ENCODE data around the gene IFT81. TPM values are rescaled to one million over a fixed set of nuclear protein-coding genes. Genes with fewer than 3 reads are reported as not detected.
A peak's percentile ranks its signal among the peaks of the same experiment; 100 is the strongest.

The IFT81 gene
- 18.7 TPM for total RNA-seq (ENCODE audit: unreplicated experiment)
- long read RNA-seq, partial matches to known transcripts: 7 of 12 reads
- long read RNA-seq, other reads (novel, unspliced or antisense): 2 of 12 reads

GRCh38 chr12:110124269-110124995 lies at the start of gene IFT81:
IFT81 (plus strand) TSS chr12:110124357; CDS start chr12:110127381, 3,024 bp downstream.
- H3K36me3 Mint-ChIP-seq (ENCODE audit: low read depth, unreplicated experiment): peaks cover 4% of the 10 kb centered on the region
- peak within 1 kb of the TSS; percentile 96 for H3K4me3 Mint-ChIP-seq (ENCODE audit: unreplicated experiment)
- H3K27ac Mint-ChIP-seq (ENCODE audit: unreplicated experiment): peak within 1 kb of the TSS; percentile 98
- H3K9me3 Mint-ChIP-seq (ENCODE audit: unreplicated experiment): no peaks in the 10 kb centered on the region
- TF ChIP-seq, protein P1, sequence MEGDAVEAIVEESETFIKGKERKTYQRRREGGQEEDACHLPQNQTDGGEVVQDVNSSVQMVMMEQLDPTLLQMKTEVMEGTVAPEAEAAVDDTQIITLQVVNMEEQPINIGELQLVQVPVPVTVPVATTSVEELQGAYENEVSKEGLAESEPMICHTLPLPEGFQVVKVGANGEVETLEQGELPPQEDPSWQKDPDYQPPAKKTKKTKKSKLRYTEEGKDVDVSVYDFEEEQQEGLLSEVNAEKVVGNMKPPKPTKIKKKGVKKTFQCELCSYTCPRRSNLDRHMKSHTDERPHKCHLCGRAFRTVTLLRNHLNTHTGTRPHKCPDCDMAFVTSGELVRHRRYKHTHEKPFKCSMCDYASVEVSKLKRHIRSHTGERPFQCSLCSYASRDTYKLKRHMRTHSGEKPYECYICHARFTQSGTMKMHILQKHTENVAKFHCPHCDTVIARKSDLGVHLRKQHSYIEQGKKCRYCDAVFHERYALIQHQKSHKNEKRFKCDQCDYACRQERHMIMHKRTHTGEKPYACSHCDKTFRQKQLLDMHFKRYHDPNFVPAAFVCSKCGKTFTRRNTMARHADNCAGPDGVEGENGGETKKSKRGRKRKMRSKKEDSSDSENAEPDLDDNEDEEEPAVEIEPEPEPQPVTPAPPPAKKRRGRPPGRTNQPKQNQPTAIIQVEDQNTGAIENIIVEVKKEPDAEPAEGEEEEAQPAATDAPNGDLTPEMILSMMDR (IDR thresholded peaks at IDR 0.05; ENCODE audit: unreplicated experiment): no peak
- peaks cover 13% of the 10 kb centered on the region for H3K27me3 Mint-ChIP-seq (ENCODE audit: unreplicated experiment)
- peaks cover 31% of the 10 kb centered on the region for H3K4me1 Mint-ChIP-seq (ENCODE audit: unreplicated experiment)
- peak; percentile 99 for DNase-seq (ENCODE audit: low spot score)

DNA sequence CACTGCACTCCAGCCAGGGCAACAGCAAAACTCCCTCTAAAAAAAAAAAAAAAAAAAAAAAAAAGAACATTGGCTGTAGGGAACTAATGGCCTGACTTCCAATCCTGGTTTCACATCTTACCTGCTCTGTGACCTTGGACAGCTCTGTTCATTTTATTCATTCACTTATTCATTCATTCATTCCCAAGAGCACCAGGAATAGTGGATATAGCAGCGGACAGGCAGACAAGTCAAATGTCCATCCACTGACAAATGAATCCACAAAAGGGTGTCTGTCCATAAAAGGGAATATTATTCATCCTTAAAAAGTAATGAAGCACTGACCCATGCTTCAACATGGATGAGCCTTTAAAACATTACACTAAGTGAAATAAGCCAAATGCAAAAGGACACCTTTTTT lies 48.3 kb upstream of the IFT81 start:
- Mint-ChIP-seq H3K27ac (ENCODE audit: unreplicated experiment) (no peak overlapping the region), H3K4me3 (ENCODE audit: unreplicated experiment) (no peak overlapping the region), H3K4me1 (ENCODE audit: unreplicated experiment) (peaks cover 19% of the 10 kb centered on the region), H3K9me3 (ENCODE audit: unreplicated experiment) (no peaks in the 10 kb centered on the region), H3K27me3 (ENCODE audit: unreplicated experiment) (peaks cover 10% of the 10 kb centered on the region), H3K36me3 (ENCODE audit: low read depth, unreplicated experiment) (peaks cover 3% of the 10 kb centered on the region)
- TF ChIP-seq, protein P1 (IDR thresholded peaks at IDR 0.05; ENCODE audit: unreplicated experiment): no peak
- DNase-seq (ENCODE audit: low spot score): no peak

DNA sequence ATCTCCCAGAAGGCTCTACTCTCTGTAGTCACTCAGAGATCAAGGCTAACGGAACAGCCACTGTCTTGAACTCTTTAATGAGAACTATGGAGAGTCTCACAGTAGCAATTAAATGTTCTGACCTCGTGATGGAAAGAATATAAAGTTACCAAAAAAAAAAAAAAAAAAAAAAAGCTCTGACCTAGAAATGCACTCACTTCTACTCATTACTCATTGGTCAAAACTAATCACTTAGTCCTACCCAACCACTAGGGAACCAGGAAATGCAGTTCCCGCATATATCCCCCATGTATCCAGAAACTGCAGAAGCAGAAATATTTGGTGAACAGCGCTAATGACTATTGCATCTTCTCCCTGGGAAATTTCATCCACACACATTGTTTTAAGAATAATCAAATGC lies 46.4 kb upstream of the IFT81 start:
- H3K9me3 Mint-ChIP-seq (ENCODE audit: unreplicated experiment): no peaks in the 10 kb centered on the region
- H3K27ac Mint-ChIP-seq (ENCODE audit: unreplicated experiment): no peak overlapping the region
- H3K27me3 Mint-ChIP-seq (ENCODE audit: unreplicated experiment): peaks cover 10% of the 10 kb centered on the region
- no peak overlapping the region for H3K4me3 Mint-ChIP-seq (ENCODE audit: unreplicated experiment)
- TF ChIP-seq, protein P1 (IDR thresholded peaks at IDR 0.05; ENCODE audit: unreplicated experiment): no peak
- H3K36me3 Mint-ChIP-seq (ENCODE audit: low read depth, unreplicated experiment): peaks cover 3% of the 10 kb centered on the region
- peaks cover 19% of the 10 kb centered on the region for H3K4me1 Mint-ChIP-seq (ENCODE audit: unreplicated experiment)
- no peak for DNase-seq (ENCODE audit: low spot score)

DNA sequence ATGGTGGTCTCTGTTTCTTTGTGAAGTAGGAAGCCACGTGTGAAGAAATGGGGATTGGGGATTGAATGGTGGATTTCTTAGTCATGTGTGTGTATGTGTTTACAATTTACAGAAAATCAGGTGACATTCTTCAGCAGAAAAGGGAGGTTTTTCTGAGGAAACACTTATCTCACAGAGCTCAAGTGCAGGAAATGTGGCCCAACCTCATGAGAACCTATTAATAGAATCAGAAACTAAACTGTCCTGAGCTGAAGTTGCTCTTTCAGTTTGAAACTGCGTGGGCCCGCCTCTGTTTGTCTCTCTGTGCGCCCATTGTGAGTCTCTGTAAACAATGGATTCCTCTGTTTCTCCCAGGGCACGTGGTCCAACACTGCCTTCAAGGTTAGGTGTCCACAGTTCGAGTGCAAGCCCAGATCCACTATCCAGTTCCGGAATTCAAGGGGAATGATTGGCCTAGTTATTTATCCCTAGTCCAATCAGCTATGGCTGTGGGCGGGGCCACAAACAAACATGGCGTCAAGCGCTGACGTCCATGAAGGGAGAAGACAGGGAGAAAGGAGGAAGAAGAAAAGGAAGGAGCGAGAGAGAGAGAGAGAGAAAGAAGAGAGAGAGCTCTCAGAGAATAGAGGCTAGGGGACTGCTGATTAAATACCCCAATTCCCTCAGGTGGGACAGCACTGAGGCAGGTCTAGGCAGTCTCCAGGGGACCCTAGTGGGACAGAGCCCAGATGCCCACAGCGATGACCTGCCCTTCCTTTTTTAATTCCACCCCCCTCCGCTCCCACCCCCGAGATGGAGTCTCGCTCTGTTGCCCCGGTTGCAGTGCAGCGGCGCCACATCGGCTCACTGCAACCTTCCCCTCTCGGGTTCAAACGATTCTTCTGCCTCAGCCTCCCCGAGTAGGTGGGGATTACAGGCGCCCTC lies 44.4 kb upstream of the IFT81 start:
- Mint-ChIP-seq H3K4me3 (ENCODE audit: unreplicated experiment) (no peak overlapping the region), H3K9me3 (ENCODE audit: unreplicated experiment) (no peaks in the 10 kb centered on the region), H3K27me3 (ENCODE audit: unreplicated experiment) (peaks cover 10% of the 10 kb centered on the region), H3K27ac (ENCODE audit: unreplicated experiment) (no peak overlapping the region), H3K36me3 (ENCODE audit: low read depth, unreplicated experiment) (peaks cover 3% of the 10 kb centered on the region), H3K4me1 (ENCODE audit: unreplicated experiment) (peaks cover 12% of the 10 kb centered on the region)
- TF ChIP-seq, protein P1 (IDR thresholded peaks at IDR 0.05; ENCODE audit: unreplicated experiment): no peak
- DNase-seq (ENCODE audit: low spot score): no peak
